DND-41 (cell line): ENCODE data around the gene CDK9.

Source experiments
- ATAC-seq: fragments of 200-7000 bp; cut with Tn5 transposase; 3 replicates; pipeline ENCODE4 v1.9.1; 2021; ENCODE audit warnings: low read depth; ENCODE audit not compliant: insufficient read depth
- DNase-seq: peaks from one replicate; pipeline ENCODE4 v3.0.0-alpha.2; 2020
- H2AFZ ChIP-seq: 2 replicates; pipeline ENCODE4 v1.6.0; 2012; ENCODE audit warnings: low read depth, low read length
- H3K27ac ChIP-seq: 2 replicates; pipeline ENCODE4 v1.5.1; 2012; ENCODE audit warnings: low read length, inconsistent platforms
- H3K27me3 ChIP-seq: fragments of 200-600 bp; sonication (generic); 2 replicates; pipeline ENCODE4 v1.6.0; 2012; ENCODE audit warnings: low read length, mild to moderate bottlenecking, inconsistent platforms; ENCODE audit not compliant: insufficient read depth, poor library complexity
- H3K36me3 ChIP-seq: 2 replicates; pipeline ENCODE4 v1.5.1; 2012; ENCODE audit warnings: low read length, inconsistent platforms; ENCODE audit not compliant: insufficient read depth
- H3K4me1 ChIP-seq: 2 replicates; pipeline ENCODE4 v1.5.1; 2012; ENCODE audit warnings: mild to moderate bottlenecking, low read length; ENCODE audit not compliant: insufficient read depth
- H3K4me2 ChIP-seq: 2 replicates; pipeline ENCODE4 v1.6.0; 2012; ENCODE audit warnings: mild to moderate bottlenecking, moderate library complexity, low read length, inconsistent platforms; ENCODE audit not compliant: insufficient read depth
- H3K4me3 ChIP-seq, 2 experiments: fragments of 200-600 bp in 1 of 2; shearing (Covaris generic) in 1 of 2; 2 replicates each; pipeline ENCODE4 v1.5.1; 2012 to 2016; ENCODE audit warnings: inconsistent platforms in 2 of 2, low read length in 2 of 2, mild to moderate bottlenecking in 2 of 2, low read depth in 1 of 2, moderate library complexity in 1 of 2
- H3K79me2 ChIP-seq: 2 replicates; pipeline ENCODE4 v1.6.0; 2012; ENCODE audit warnings: low read length, inconsistent platforms; ENCODE audit not compliant: insufficient read depth
- H3K9ac ChIP-seq: 2 replicates; pipeline ENCODE4 v1.6.0; 2012; ENCODE audit warnings: low read depth, mild to moderate bottlenecking, inconsistent platforms, low read length, moderate library complexity
- H3K9me3 ChIP-seq: 2 replicates; pipeline ENCODE4 v1.5.1; 2012; ENCODE audit warnings: low read length, moderate library complexity, mild to moderate bottlenecking, inconsistent platforms; ENCODE audit not compliant: insufficient read depth, severe bottlenecking
- H4K20me1 ChIP-seq: 2 replicates; pipeline ENCODE4 v1.6.0; 2012; ENCODE audit warnings: low read length; ENCODE audit not compliant: insufficient read depth
- CTCF ChIP-seq: IDR thresholded peaks from 2 replicates; pipeline ENCODE4 v1.5.1; 2012; ENCODE audit warnings: borderline replicate concordance, low read length, moderate library complexity, mild to moderate bottlenecking; ENCODE audit not compliant: poor library complexity, severe bottlenecking; ENCODE audit errors: extremely low read depth
- EZH2 ChIP-seq: IDR thresholded peaks from 3 replicates; pipeline ENCODE4 v1.6.1; 2012; ENCODE audit warnings: borderline replicate concordance, low read depth, mild to moderate bottlenecking, moderate library complexity, low read length, inconsistent platforms; ENCODE audit not compliant: severe bottlenecking

Gene CDK9

GRCh38 chr9:127809002-127809539 is 23.2 kb downstream of the CDK9 start:
- Histone ChIP-seq H3K36me3 (peaks cover 75% of the 10 kb centered on the region), H3K4me1 (peaks cover 7% of the 10 kb centered on the region), H3K4me2 (no peak overlapping the region), H4K20me1 (peaks cover 21% of the 10 kb centered on the region), H3K27ac (no peak overlapping the region), H2AFZ (no peak overlapping the region), H3K9ac (no peak overlapping the region), H3K4me3 (no peak overlapping the region), H3K79me2 (peaks cover 24% of the 10 kb centered on the region), H3K9me3 (no peaks in the 10 kb centered on the region), H3K27me3 (no peaks in the 10 kb centered on the region)
- DNase-seq (no peak), ATAC-seq (peak; percentile 14; the same call in 1 of the 3 replicates)
- TF ChIP-seq CTCF (no peak), EZH2 (no peak)

- H3K27me3 ChIP-seq: no peaks in the 10 kb centered on the region
- H3K79me2 ChIP-seq: peaks cover 17% of the 10 kb centered on the region
- no peak for ATAC-seq
- TF ChIP-seq EZH2: no peak
- TF ChIP-seq CTCF: no peak
- no peak for DNase-seq
- H3K4me3 ChIP-seq: no peak overlapping the region
- no peak overlapping the region for H3K9ac ChIP-seq
- H3K4me1 ChIP-seq: no peaks in the 10 kb centered on the region
- H3K36me3 ChIP-seq: peaks cover 73% of the 10 kb centered on the region
- H3K4me2 ChIP-seq: no peak overlapping the region
- H4K20me1 ChIP-seq: peaks cover 15% of the 10 kb centered on the region
- no peak overlapping the region for H3K27ac ChIP-seq
- H3K9me3 ChIP-seq: no peaks in the 10 kb centered on the region
- no peak overlapping the region for H2AFZ ChIP-seq
Measured at GRCh38 chr9:127809540-127810377, 23.9 kb downstream of the CDK9 start.

GRCh38 chr9:127810378-127811187 is 24.7 kb downstream of the CDK9 start:
- Histone ChIP-seq H3K36me3 (peaks cover 80% of the 10 kb centered on the region), H3K27me3 (no peaks in the 10 kb centered on the region), H4K20me1 (peaks cover 15% of the 10 kb centered on the region), H3K4me1 (no peaks in the 10 kb centered on the region), H3K9ac (no peak overlapping the region), H3K27ac (no peak overlapping the region), H3K9me3 (no peaks in the 10 kb centered on the region), H3K4me2 (no peak overlapping the region), H3K4me3 (no peak overlapping the region), H2AFZ (no peak overlapping the region), H3K79me2 (peaks cover 12% of the 10 kb centered on the region)
- ATAC-seq (no peak), DNase-seq (no peak)
- TF ChIP-seq EZH2 (no peak), CTCF (no peak)
